ENCODE results near the gene ENO1.
"Not testable (repeated sequence)": the region's sequence is repeated elsewhere in the genome, so short reads cannot be mapped to it uniquely, and the experiment has no call there.

ENO1 gene

DNA sequence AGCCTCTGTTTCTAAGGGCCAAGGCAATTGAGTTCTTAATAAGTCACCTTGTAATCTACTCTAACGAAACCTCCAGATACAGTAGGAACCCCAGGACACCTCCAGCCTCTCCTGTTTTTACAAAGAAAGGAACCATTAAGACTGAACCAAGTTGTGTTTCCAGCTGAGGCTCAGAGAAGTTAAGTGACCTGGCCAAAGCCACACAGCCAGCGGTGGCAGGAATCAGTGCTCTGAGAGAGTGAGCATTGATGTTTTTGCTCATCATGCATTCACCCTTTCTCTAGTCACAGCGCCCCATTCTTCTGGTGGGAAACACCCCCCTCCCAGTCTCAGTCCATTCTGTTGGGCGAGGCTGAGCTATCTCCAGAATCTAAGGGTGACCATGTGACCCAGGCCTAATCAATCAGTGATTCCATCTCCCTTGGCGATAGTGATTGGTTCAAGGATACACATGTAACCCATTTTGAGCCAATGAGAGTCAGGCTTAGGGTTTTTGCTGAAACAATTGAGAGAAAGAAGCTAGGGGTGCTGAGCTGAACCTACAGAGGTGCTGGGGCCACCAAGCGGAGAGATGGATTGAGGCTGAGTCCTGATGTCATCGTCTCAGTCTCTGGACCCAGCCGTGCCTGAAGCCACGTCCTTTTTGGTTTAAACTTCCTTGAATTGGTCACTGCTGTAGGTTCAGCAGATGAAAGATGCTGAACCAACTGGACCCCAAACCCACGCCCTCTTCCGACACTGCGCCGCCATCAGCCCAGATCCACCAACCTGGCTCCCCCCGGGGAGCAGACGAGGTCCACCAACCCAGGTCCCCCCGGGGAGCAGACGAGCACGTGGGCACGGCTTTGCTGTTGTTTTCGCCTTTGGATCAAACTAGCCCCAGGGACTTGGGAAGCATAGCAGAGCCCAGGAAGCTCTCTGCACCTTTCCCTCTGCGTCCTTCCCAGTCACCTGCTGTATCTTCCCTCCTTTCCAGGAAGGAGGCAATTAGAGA is 33.1 kb downstream of the ENO1 start:
- no peak for DNase-seq (ENCODE audit: low spot score)

DNA sequence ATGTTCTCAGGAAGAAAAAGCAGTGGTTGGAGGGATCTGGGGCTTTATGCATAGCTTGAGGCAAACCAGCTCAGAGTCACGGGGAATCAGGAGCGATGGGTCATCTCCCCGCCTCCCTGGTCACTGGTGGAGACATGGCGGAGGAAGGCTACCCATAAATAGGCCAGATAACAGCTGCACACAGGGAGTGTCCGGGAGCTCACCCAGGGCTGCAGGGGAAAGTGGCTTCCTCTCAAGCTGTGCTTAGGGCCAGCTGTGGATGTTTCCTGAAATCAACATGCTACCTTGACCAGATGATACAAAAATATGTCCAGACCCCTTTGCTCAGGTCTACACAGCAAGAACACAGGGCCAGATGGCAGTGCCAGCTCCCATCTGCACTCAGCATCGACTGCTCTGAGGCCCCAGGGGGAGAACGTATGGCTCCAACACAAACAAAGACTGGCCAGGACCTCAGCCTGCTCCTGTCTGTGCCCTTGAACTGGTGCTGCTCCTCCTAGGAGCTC is 33.9 kb downstream of the ENO1 start:
- peak; percentile 59 for DNase-seq (ENCODE audit: low spot score)

DNA sequence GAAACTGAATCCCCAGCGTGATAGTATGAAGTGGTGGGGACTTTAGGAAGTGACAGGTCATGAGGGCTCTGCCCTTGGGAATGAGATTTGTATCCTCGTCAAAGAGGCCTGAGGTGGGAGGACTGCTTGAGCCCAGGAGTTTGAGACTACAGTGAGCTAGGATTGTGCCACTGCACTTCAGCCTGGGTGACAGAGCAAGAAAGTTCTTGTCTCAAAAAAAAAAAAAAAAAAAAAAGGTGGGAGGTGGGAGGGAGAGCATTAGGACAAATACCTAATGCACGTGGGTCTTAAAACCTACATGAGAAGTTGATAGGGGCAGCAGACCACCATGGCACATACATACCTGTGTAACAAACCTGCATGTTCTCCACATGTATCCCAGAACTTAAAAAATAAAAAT is 37.1 kb downstream of the ENO1 start:
- no peak for DNase-seq (ENCODE audit: low spot score)

DNA sequence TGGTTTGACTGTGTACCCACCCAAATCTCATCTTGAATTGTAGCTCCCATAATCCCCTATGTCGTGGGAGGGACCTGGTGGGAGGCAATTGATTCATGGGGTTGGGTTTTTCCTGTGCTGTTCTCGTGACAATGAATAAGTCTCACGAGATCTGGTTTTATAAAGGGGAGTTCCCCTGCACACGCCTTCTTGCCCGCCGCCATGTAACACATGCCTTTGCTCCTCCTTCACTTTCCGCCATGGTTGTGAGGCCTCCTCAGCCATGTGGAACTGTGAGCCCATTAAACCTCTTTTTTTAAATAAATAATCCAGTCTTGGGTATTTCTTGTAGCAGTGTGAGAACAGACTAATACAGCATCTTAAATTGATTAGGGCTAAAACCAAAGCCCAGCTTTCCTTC is 38.5 kb downstream of the ENO1 start:
- no peak for DNase-seq (ENCODE audit: low spot score)

DNA sequence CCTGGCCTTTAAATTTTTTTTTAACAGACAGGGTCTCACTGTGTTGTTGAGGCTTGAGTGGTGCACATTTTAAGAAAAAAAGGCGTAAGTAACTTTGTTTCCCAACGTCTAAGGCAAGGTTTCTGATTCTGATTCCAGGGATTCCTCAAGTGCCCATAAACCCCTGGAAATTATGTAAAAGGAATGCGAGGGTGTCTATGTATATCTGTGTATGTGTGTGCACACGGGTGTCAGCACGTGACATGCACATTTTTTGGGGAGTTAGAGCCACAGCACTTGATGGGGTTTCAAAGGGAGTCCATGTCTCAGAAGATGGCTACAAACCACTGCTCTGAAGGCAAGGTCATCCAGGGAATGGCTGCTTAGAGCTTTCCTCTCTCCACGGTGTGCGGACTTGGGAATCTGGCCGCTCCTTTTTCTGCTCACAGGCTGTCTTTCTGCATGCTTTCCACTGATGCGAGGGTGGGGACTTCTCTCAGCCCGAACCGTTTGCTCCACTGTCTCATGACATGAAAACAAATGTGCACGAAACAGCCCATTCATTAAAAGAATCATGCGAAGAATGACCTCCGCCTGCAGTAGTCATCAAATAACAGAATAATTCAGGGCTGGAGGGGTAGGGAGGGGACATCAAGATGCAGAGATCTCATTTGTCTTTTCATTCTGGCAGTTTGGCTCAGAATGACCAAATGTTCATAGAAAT is 42.4 kb downstream of the ENO1 start:
- DNase-seq (ENCODE audit: low spot score) = peak; percentile 80

DNA sequence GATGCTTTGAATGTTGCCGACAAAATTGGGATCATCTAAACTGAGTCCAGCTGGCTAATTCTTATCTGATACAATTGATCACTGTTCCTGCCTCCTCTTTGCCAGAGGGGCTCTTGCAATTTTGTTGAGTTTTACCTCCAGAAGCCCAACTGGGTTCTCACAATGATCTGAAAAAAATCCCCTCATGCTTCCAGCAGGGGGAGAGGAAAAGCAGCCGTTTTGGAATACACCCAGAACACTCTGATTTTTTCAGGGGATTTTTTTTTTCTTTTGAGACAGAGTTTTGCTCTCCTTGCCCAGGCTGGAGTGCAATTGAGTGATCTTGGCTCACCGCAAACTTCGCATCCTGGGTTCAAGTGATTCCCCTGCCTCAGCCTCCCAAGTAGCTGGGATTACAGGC is 47.1 kb downstream of the ENO1 start:
- DNase-seq (ENCODE audit: low spot score) = no peak

DNA sequence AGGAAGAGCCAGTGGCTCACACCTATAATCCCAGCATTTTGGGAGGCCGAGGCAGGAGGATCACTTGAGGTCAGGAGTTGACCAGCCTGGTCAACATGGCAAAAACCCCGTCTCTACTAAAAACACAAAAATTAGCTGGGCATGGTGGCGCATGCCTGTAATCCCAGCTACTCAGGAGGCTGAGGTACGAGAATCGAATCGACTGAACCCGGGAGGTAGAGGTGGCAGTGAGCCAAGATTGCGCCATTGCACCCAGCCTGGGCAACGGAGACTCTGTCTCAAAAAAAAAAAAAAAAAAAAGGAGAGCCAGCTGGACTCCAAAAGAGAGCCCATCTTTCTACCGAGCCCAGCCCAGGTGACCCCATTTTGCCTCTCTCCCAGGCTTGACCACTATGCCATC is 47.8 kb downstream of the ENO1 start:
- DNase-seq (ENCODE audit: low spot score) = not testable (repeated sequence)

DNA sequence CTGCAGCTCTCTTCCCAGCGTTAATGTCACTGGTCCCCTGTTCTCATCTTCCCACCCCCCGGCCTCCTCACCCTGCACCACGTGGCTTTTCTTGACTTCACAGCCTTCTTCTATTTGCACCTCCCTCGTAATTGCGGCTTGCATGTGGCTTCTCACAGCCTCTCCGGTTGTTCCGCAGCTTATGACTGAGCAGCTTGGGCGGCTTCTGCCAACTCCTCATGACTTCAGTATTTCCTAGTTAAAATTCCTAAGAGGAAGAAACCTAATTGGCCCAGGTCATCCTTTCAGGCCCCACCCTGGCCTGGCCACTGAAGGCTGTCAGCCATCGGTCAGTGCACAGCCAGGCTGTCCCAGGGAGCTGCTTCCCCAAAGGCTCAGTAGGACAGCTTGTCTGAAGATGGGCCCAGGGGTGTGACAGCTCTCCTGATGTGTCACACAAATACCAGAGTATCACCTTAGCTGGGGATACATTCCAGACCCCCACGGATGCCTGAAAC is 52.5 kb downstream of the ENO1 start:
- no peak for DNase-seq (ENCODE audit: low spot score)

DNA sequence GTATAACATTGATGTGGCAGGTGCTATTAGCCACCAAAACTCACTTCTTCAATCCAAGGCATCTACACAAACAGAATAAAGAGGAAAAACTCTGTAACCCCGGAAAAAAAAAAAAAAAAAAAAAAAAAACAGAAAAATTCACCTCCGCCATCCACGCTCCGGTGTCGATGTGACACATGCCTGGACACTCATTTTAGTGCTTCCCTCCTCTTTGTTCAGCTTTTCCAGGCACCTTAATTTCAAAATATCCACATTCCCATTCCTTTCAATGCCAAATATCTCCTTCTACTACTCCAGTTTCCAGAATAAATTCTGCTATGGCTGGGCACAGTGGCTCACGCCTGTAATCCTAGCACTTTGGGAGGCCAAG is 55.2 kb downstream of the ENO1 start:
- DNase-seq (ENCODE audit: low spot score) = no peak

DNA sequence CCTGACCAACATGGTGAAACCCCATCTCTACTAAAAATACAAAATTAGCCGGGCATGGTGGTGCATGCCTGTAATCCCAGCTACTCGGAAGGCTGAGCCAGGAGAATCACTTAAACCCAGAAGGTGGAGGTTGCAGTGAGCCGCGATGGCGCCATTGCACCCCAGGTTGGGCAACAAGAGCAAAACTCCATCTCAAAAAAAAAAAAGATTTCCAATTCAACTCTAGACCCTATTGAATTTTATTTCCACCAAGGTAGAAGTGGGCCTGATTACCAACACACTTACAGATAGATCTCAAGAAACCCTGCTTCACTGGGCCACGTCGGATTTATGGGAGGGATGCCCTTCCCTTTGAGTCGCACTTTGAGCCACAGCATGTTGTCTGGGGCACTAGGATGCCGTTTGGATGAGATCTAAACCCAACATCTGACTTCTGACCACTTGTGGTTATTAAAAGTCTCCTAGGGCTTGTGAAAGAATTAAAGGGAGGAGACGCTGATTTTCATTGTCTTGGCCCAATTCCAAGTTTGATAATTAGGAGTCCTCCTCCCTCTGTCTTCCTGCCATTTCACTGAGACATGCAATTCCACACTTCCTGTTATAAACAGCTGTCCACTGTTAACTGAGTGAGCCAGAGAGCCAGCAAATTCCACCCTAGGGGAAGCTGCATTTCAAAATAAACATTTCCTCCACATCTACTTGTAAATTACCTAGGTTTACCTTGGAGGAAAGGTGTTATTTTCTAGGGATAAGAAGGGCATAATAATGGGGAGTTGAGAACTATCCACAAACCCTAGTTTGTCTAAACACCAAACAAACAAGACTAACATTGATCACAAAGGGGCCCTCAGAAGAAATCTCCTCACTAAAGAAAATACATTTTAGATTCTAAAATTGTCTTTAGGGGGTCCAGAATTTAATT is 55.9 kb downstream of the ENO1 start:
- DNase-seq (ENCODE audit: low spot score) = peak; percentile 80

DNA sequence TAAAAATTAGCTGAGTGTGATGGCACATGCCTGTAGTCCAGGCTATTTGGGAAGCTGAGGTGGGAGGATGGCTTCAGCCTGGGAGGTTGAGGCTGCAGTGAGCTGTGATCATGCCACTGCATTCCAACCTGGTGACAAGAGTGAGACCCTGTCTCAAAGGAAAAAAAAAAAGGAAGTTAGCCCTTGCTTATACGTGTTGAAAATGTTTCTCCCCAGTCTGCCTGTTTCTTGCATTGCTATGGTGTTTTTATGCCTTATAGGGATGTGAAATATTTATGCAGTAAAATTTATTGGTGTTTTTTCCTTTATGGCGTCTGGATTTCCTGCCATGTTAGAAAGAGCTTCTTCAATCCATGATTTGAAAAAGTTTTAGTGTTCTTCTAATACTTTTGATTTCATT is 57.4 kb downstream of the ENO1 start:
- DNase-seq (ENCODE audit: low spot score) = no peak

DNA sequence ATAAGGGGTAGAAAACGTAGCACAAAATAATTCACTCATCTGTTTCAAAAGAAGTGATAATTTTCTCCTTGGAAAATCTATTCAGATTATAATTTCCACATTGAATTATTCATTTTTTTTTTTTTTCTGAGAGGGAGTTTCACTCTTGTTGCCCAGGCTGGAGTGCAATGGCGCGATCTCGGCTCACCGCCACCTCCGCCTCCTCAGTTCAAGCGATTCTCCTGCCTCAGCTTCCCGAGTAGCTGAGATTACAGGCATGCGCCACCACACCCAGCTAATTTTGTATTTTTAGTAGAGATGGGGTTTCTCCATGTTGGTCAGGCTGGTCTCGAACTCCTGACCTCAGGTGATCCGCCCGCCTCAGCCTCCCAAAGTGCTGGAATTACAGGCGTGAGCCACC is 59.7 kb downstream of the ENO1 start:
- DNase-seq (ENCODE audit: low spot score) = not testable (repeated sequence)

DNA sequence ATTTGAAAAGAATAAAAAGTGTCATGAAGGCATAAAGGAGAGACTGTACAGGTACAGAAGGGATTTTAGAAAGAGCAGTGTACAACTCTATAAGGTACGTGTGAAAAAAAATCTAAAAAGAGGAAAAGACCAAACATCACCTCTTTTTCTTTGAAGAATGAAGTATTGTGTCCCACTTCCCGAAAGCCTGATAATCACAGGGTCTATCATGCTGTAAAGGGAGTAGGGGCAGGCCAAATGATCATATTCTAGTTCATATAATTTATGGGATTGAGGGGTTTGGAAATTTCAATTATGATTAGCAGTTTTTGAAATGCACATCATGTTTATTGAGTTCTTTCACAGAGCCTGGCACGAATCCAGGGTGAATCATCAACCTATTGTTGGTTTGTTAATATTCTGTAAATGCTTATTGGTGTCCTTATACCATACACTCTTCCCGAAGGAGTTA is 60.1 kb downstream of the ENO1 start:
- DNase-seq (ENCODE audit: low spot score) = peak; percentile 54

DNA sequence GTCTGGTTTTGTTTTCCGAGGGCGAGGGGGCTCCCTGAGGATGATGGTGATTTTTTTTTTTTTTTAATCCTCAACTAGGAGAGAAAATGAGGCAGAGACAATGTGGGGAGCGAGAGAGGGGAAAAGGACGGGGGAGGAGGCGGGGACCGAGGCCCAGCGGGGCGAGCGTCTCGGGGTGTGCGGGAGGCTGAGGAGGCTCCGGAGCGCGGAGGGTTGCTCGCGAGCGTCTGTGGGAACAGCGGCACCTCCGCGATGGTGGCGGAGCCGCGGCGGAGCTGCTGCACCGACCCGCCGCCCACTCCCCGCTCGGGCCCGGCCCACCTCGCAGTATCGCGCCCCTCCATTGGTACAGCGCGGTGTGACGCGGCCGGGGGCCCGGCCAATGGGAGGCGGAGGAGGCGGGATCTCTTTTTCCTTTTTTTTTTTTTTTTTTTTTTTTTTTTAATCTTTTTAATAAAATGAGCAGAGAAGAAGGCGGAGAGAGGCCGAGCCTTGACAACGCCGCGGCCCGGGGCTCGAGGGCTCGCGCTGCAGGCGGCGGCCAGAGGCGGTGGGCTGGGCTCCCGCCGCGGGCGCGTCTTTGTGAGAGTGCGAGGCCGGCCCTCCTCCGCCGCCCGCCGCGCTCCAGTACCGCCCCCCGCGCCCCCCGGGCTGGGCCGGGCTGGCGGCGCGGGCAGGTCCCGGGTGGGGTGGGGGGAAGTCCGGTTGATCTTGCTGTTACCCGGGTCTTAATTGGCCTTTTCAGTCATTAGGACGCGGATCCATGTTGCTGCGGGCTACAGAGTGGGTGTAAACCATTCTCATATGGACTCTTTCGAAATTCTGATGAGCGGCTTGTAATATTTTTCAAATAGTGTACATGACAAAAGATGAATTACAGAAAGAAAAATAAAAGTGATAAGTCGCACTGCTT is 60.8 kb downstream of the ENO1 start, which contains the start of gene RERE:
Gene RERE, minus strand, starts transcription at position 229 of the 913 bp plus-strand sequence.
- DNase-seq (ENCODE audit: low spot score) = peak; percentile 88

DNA sequence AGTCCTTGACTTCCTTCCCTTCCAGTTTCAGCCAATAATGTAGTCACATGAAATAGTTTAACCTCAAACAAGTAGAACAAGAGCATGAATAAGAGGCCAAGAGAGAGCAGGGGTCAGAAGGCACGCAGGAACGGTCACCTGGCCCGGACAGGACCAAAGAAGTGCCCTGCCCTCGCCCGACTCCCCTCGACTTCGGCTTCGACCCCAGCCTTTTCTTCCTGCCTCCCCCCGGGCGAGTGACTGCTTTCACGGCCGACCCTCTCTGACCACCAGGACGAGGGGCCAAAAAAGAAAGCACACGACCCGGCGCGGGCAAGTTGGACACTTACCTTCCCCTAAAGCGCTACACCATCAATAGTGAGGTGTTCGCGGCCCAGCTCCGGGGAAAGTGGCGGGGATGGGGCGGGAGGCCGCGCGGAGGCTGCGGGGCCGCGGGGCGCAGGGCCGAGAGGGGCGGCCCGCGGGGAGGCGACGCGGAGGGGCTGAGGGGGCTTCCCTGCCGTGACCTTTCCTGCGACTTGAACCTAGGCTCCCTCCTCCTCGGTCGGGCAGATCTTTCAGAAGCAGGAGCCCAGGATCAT is 61.6 kb downstream of the ENO1 start:
- no peak for DNase-seq (ENCODE audit: low spot score)

DNA sequence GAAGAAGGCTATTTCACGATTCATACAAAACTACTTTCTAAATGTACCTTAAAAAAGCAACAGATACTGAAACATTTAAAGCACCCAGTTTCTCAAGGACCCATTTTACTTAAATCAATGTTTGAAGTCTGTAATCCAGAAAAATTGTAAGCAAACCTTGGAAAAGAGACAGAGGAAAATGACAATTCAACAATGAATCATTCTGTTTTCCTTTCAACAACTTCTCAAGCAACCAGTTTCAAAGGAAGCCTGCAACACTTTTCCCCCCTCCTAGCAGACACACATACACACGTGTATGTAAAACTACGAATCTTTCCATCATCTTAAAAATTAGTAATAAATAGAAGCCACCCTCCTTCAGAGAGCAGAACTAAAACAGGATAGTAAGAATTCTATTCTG is 62.2 kb downstream of the ENO1 start:
- no peak for DNase-seq (ENCODE audit: low spot score)

DNA sequence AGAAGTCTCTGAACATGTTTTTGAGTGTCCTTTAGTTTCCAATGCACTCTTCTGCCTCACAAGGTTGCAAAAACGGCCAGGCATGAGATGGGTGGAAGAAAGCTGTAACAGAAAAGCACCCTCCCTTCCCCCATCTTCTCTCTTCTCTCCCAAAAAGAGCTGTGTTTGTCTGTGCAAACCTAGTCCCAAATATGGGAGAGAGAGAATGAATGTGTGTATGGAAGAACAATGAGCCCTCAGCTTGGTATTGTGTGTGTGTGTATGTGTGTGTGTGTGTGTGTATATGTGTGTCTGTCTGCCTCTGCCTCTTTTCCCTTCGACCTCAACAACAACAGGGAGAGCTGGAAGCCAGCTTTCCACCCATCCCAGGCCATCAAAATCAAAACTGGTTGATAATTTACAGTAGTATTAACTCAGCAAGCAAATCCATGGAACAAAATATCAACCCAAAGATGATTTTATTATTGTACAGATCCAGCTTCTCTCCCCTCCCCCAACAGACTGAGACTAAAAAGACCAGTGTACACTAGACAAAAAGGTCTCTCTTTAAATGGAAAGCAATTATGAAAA is 62.8 kb downstream of the ENO1 start:
- DNase-seq (ENCODE audit: low spot score) = no peak

DNA sequence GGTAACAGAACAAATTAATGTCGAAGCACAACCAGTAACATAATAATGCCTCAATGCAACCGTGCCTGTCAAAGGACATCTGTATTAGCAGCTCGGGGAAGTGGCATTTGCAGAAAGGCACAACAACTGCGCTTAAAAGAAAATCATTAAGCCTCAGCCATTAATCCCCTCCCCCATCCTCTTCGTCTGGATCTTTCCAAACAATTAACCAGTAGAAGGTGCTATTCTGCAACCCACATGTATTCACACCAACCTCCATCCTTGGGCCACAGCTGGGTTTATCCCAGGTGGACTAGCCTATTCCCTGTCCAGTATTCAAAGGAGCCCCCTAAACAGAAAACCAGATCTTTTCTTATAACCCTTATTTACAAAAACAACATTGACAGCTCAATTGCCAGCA is 63.6 kb downstream of the ENO1 start:
- no peak for DNase-seq (ENCODE audit: low spot score)

DNA sequence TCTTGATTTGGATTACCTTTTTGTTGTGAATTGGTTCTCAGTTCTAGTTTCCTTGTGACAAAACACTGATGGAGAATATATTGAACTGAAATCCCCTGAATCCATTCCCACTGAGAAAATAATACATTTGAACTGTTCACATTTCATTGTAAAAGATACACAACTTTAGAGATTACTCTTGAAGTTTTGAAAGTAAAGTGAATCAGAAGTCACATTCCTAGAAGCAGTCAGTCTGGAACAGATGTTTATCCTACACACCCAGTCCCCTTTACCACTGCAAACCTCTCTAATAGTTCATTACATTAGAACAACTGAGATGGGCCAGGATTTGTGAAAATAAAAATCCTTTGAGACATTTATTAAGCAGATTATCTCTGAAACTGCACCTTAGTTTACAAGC is 64.5 kb downstream of the ENO1 start:
- no peak for DNase-seq (ENCODE audit: low spot score)
